IMR-90 (cell line): ENCODE data around the gene TUBB6.

ENCODE experiments used
- BHLHE40 ChIP-seq: fragments of 150-350 bp; IDR thresholded peaks from 2 replicates; pipeline ENCODE4 v1.6.1; 2016; ENCODE audit warnings: mild to moderate bottlenecking, low read depth, low read length
- CEBPB ChIP-seq: IDR thresholded peaks from 2 replicates; pipeline ENCODE4 v1.6.1; 2012; ENCODE audit warnings: low read depth, low read length, improper control_type of control experiment
- CHD1 ChIP-seq: IDR thresholded peaks from 2 replicates; pipeline ENCODE4 v1.6.1; 2012; ENCODE audit warnings: low read depth, low read length, improper control_type of control experiment
- CTCF ChIP-seq: conservative IDR thresholded peaks from 2 replicates; pipeline ENCODE4 v1.5.1; 2012; ENCODE audit warnings: mild to moderate bottlenecking, low read depth, low read length, improper control_type of control experiment
- ELK1 ChIP-seq: fragments of 150-350 bp; IDR thresholded peaks from 2 replicates; pipeline ENCODE4 v1.6.1; 2016; ENCODE audit warnings: low read depth, mild to moderate bottlenecking, low read length, moderate library complexity, borderline replicate concordance
- FOS ChIP-seq: fragments of 150-350 bp; IDR thresholded peaks from 2 replicates; pipeline ENCODE4 v1.6.1; 2016; ENCODE audit warnings: low read depth, low read length
- MAZ ChIP-seq: IDR thresholded peaks from 2 replicates; pipeline ENCODE4 v1.6.1; 2012; ENCODE audit warnings: low read depth, mild to moderate bottlenecking, low read length, improper control_type of control experiment, moderate library complexity, borderline replicate concordance
- POLR2A ChIP-seq: IDR thresholded peaks from 2 replicates; pipeline ENCODE4 v1.6.1; 2012; ENCODE audit warnings: mild to moderate bottlenecking, low read depth, low read length
- RCOR1 ChIP-seq: IDR thresholded peaks from 2 replicates; pipeline ENCODE4 v1.6.1; 2012; ENCODE audit warnings: mild to moderate bottlenecking, low read length, improper control_type of control experiment; ENCODE audit not compliant: insufficient replicate concordance
- RFX5 ChIP-seq: IDR thresholded peaks from 2 replicates; pipeline ENCODE4 v1.8.0; 2012; ENCODE audit warnings: low read depth, mild to moderate bottlenecking, low read length, moderate library complexity
- USF2 ChIP-seq: fragments of 150-350 bp; IDR thresholded peaks from 2 replicates; pipeline ENCODE4 v1.6.1; 2017; ENCODE audit warnings: mild to moderate bottlenecking, antibody characterized with exemption, low read length, low read depth

- TF ChIP-seq CTCF: no peak
- TF ChIP-seq CHD1: no peak
- TF ChIP-seq MAZ: no peak
- TF ChIP-seq POLR2A: no peak
- no peak for TF ChIP-seq ELK1
- TF ChIP-seq CEBPB: no peak
- TF ChIP-seq RCOR1: no peak
- TF ChIP-seq BHLHE40: no peak
- no peak for TF ChIP-seq RFX5
- no peak for TF ChIP-seq USF2
- no peak for TF ChIP-seq FOS
Observed at GRCh38 chr18:12366784-12367183, 58.7 kb downstream of the TUBB6 start.
